Left ventricle myocardium inferior (tissue), 1 donor: Measurements from ENCODE around the gene SMARCA4. TPM values are rescaled to one million over a fixed set of nuclear protein-coding genes. Genes with fewer than 3 reads are reported as not detected.

Experiments used
- DNase-seq: peaks from one replicate; pipeline ENCODE4 v3.0.0-alpha.2; 2020
- H3K27ac ChIP-seq: fragments of 200-600 bp; replicated peaks from 2 replicates; pipeline ENCODE4 v1.8.0; 2021
- H3K27me3 ChIP-seq: fragments of 200-600 bp; 2 replicates; pipeline ENCODE4 v1.8.0; 2021; ENCODE audit warnings: low read depth
- H3K36me3 ChIP-seq: fragments of 200-600 bp; 2 replicates; pipeline ENCODE4 v1.8.0; 2021
- H3K4me1 ChIP-seq: fragments of 200-600 bp; 2 replicates; pipeline ENCODE4 v1.8.0; 2021
- H3K4me3 ChIP-seq: fragments of 200-600 bp; 2 replicates; pipeline ENCODE4 v1.8.0; 2021; ENCODE audit warnings: mild to moderate bottlenecking, moderate library complexity
- H3K9me3 ChIP-seq: fragments of 200-600 bp; replicated peaks from 2 replicates; pipeline ENCODE4 v1.8.0; 2021
- intact Hi-C: fragments of 100-400 bp; cut with micrococcal nuclease; formaldehyde crosslinking; loops from one replicate; pipeline ENCODE4 v1.11.0; 2022
- total RNA-seq: library from RNA; stranded (reverse); fragmentation: NEBNext Ultra II Directional; extraction: Animal tissue kit (Norgen Biotek cat#: 25700); gene quantifications from one replicate; pipeline ENCODE4 v1.2.1, GENCODE V29; 2021
- TF ChIP-seq, protein P1 (sequence below): fragments of 200-600 bp; IDR thresholded peaks from 2 replicates; pipeline ENCODE4 v1.8.0; 2021; ENCODE audit warnings: antibody characterized with exemption, mild to moderate bottlenecking, borderline replicate concordance
- donor health status: DM: no; HTN: yes; CAD: no; lungs with severe emphysema.

SMARCA4 gene
- total RNA-seq, 1 donor from 2014 or later = 38.8 TPM

GRCh38 chr19:11025006-11025405 is 64.2 kb downstream of the SMARCA4 start:
- intact Hi-C loops = no loop called here

DNA sequence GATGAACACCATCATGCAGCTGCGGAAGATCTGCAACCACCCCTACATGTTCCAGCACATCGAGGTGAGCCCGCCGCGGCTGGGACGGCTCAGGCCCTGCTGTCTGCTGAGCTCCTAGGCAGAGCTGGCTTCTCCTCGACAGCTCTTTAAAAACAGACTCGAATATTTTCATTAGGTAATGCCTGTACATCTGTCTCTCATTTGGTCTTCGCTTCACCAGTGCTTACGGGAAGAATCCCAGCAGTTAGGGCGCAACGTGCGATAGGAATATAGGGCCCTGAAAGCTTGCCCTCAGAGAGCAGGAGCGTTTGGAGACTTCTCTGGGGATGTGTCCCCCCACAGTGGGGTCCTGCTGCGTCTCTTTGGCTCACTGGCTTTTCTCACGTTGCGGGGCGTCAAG is 64.6 kb downstream of the SMARCA4 start:
- TF ChIP-seq, protein P1, sequence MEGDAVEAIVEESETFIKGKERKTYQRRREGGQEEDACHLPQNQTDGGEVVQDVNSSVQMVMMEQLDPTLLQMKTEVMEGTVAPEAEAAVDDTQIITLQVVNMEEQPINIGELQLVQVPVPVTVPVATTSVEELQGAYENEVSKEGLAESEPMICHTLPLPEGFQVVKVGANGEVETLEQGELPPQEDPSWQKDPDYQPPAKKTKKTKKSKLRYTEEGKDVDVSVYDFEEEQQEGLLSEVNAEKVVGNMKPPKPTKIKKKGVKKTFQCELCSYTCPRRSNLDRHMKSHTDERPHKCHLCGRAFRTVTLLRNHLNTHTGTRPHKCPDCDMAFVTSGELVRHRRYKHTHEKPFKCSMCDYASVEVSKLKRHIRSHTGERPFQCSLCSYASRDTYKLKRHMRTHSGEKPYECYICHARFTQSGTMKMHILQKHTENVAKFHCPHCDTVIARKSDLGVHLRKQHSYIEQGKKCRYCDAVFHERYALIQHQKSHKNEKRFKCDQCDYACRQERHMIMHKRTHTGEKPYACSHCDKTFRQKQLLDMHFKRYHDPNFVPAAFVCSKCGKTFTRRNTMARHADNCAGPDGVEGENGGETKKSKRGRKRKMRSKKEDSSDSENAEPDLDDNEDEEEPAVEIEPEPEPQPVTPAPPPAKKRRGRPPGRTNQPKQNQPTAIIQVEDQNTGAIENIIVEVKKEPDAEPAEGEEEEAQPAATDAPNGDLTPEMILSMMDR = no peak
- intact Hi-C loops = no loop called here
- DNase-seq = no peak

More at GRCh38 chr19:11025006-11025405, 64.2 kb downstream of the SMARCA4 start:
- Histone ChIP-seq H3K4me3 (no peak overlapping the region), H3K4me1 (no peaks in the 10 kb centered on the region), H3K9me3 (no peaks in the 10 kb centered on the region), H3K27ac (no peak overlapping the region), H3K27me3 (no peaks in the 10 kb centered on the region), H3K36me3 (peaks cover 97% of the 10 kb centered on the region)
- TF ChIP-seq, protein P1 = no peak
- no peak for DNase-seq

GRCh38 chr19:11025997-11026396 is 65.2 kb downstream of the SMARCA4 start:
- Histone ChIP-seq H3K4me3 (no peak overlapping the region), H3K27me3 (no peaks in the 10 kb centered on the region), H3K36me3 (peaks cover 97% of the 10 kb centered on the region), H3K9me3 (no peaks in the 10 kb centered on the region), H3K4me1 (no peaks in the 10 kb centered on the region), H3K27ac (no peak overlapping the region)
- TF ChIP-seq, protein P1 = no peak
- DNase-seq = no peak
- intact Hi-C loops = no loop called here

More for the DNA sequence above, 64.6 kb downstream of the SMARCA4 start:
- H3K4me3 ChIP-seq = no peak overlapping the region
- no peaks in the 10 kb centered on the region for H3K27me3 ChIP-seq
- no peaks in the 10 kb centered on the region for H3K4me1 ChIP-seq
- no peaks in the 10 kb centered on the region for H3K9me3 ChIP-seq
- H3K27ac ChIP-seq = no peak overlapping the region
- H3K36me3 ChIP-seq = peaks cover 97% of the 10 kb centered on the region

DNA sequence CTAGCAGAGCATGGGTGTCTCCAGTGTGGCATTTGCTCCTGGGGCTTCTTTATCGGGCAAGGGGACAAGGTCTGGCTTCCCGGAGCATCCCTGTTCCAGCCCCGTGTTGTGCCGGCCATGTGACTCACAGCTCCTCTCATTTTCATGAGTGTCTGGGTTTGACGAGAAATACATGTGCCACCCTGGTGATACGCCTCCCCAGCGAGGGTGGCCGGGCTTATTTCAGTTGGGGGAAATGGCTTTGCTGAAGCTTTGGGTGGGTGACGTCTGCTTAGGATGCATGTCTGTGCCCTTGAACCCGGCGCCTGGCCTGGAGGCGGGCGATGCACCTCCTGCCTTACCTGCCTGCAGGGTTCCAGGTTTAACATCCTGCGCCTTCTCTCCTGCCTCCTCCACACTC is 66.6 kb downstream of the SMARCA4 start:
- intact Hi-C loops = no loop called here
- no peak overlapping the region for H3K4me3 ChIP-seq
- H3K9me3 ChIP-seq = no peaks in the 10 kb centered on the region
- no peaks in the 10 kb centered on the region for H3K27me3 ChIP-seq
- no peak for DNase-seq
- H3K4me1 ChIP-seq = no peaks in the 10 kb centered on the region
- H3K27ac ChIP-seq = no peak overlapping the region
- TF ChIP-seq, protein P1 = no peak
- H3K36me3 ChIP-seq = peaks cover 97% of the 10 kb centered on the region

DNA sequence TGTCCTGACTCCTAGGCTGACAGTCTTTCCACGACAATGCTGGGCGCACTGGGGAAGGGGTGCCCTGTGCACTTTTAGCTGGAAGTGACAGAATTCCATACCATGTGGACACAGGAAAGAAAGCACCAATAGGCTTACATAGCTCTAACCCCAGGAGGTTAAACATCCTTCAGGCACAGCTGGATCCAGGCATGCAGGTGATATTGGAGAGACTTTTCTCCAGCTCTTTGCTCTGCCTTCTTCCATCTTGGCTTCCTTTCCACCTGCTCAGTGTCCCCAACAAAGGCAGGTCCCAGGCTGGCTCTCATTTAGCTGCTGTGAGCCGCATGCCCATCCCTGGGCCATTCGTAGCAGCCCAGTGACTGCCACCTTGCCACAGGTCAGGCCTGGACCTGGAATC is 67.3 kb downstream of the SMARCA4 start:
- no peak for DNase-seq
- Histone ChIP-seq H3K4me1 (no peaks in the 10 kb centered on the region), H3K27ac (no peak overlapping the region), H3K9me3 (no peaks in the 10 kb centered on the region), H3K27me3 (no peaks in the 10 kb centered on the region), H3K4me3 (no peak overlapping the region), H3K36me3 (peaks cover 97% of the 10 kb centered on the region)
- intact Hi-C loops = no loop called here
- TF ChIP-seq, protein P1 = no peak
